NCI-H446 (cell line): Measurements from ENCODE around the gene CAMSAP2.
A peak's percentile ranks its signal among the peaks of the same experiment; 100 is the strongest.
"Not testable (repeated sequence)": the region's sequence is repeated elsewhere in the genome, so short reads cannot be mapped to it uniquely, and the experiment has no call there.

Experiments used
- DNase-seq, 2 experiments: peaks; one replicate each; lab custom pipeline; 2025; lab: John Stamatoyannopoulos, UW

The CAMSAP2 gene

DNA sequence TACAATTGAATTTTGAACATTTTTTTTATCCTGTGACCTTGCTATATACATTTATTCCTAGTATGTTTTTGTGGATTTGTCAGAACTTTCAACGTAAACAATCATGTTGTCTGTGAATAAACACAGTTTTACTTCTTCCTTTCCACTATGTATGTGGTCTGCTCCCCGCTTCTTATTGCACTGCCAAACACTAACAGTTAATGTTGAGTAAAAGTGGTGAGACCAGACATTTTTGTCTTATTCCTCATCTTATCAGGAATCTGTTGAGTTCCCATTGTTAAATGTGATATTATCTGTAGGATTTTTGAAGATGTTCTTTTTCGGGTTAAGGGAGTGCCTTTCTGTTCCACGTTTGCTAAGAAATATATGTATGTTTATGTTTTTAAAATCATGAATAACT lies 45.9 kb downstream of the CAMSAP2 start:
- DNase-seq = no peak

GRCh38 chr1:200786788-200787187 lies 48.1 kb downstream of the CAMSAP2 start:
- DNase-seq = no peak

GRCh38 chr1:200787896-200788387 lies 49.2 kb downstream of the CAMSAP2 start:
- no peak for DNase-seq

- DNase-seq = not testable (repeated sequence)
These were observed 52.3 kb downstream of the CAMSAP2 start for GRCh38 chr1:200791012-200791411.

DNA sequence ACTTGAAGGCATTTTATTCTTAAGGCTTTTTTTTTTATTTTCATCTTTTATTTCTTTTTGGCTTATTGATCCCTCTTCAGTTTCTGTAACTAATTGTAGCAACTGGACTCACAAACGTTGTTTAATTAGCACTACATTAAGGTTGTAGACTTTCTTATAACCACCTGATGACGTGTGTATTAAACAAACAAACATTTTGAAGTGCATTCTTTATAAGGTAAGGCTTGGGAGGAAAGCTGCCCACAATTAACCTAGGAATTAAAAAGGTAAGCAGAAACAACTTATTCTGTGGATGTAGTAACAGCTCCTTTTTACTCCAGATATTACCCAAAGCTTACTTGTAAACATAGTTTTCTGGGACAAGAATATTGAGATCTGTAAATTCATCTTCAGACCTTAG lies 55.0 kb downstream of the CAMSAP2 start:
- DNase-seq = no peak

DNA sequence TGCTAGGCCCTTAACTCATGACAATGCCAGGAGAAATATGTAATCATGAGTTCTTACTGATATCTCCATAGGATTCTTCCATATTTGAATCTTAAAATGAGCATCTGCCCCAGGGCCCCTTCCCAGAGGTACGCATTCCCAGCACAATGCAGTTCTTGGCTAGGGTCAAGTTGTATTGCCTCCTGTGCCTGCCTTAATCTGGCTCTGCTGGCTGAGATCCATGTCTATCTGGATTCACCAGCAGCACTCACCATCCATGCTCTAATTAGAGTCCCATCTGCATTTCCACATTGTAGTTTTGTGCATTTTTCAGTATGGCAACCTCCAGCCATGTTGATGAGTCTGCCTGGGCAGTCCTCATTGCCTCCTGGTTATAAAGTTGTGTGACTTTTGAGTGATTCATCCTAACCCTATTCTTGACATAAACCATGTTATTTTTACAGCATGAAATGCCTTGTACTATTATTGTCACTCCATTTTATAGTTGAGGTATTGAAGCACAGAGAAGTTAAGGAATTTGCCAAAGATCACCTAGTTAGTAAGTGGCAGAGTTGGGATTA lies 55.9 kb downstream of the CAMSAP2 start:
- DNase-seq = peak; percentile 38 to 83

GRCh38 chr1:200795156-200795555 lies 56.5 kb downstream of the CAMSAP2 start:
- DNase-seq = no peak

DNA sequence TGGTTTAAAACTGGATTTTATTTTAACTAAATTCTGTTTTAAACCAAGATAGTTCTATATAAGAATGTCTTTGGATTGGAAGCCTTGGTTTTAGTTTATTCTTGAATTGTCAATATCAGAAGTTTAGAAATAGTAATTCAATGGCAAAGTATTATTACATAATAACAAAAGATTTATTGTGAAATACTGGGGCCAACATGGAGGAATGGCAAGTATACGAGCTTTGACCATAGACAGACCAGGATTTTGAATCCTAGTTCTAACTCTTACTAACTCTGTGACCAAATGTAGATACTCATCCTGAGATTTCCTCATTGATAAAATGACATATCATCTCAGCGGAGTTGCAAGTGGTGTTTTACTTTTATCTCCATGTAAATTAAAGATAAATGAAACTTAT lies 63.3 kb downstream of the CAMSAP2 start:
- no peak for DNase-seq

- peak; percentile 69 to 86 for DNase-seq
These were observed 64.3 kb downstream of the CAMSAP2 start for GRCh38 chr1:200802865-200803512.

GRCh38 chr1:200805719-200806118 lies 67.0 kb downstream of the CAMSAP2 start:
- no peak for DNase-seq

- no peak for DNase-seq
These were observed 70.2 kb downstream of the CAMSAP2 start for GRCh38 chr1:200808846-200809245.

- DNase-seq = no peak
These were observed 73.0 kb downstream of the CAMSAP2 start for GRCh38 chr1:200811704-200812103.

GRCh38 chr1:200816624-200817224 lies 78.0 kb downstream of the CAMSAP2 start:
- DNase-seq = not testable (repeated sequence)

- DNase-seq = no peak
These were observed 79.6 kb downstream of the CAMSAP2 start for GRCh38 chr1:200818248-200818647.

DNA sequence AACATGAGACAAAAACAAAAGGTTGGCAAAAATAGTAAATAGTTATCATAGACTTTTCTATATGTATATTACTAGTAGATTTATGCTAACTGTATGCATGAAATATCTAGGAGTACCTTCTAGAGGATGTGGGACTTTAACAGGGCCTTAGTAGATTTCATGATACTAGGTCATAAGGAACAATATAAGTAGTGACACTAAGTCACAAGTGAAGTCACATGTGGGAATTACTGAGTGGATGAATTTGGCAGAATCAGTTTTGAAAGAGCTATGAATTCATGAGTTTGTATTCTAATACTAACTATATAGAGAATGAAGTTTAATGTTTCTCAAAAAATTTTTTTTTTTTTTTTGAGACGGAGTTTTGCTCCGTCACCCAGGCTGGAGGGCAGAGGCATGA lies 81.0 kb downstream of the CAMSAP2 start:
- DNase-seq = no peak

DNA sequence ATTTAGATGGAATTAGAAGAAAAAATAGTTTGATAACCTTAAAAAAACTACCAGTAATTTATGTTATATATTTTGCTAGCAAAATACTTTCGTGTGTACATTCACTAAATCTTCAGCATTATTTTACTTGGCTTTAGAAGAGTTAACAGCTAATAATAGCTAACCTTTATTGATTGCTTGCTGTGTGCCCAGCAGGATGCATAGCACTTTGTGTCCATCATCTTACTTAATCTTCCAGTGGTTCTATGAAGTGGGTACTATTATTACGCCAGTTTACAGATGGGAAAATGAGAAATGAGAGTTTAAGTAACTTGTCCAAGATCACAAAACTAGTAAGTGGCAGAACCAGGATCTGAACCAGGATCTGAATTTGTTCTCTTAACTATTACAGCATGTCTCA lies 92.4 kb downstream of the CAMSAP2 start:
- DNase-seq = no peak

DNA sequence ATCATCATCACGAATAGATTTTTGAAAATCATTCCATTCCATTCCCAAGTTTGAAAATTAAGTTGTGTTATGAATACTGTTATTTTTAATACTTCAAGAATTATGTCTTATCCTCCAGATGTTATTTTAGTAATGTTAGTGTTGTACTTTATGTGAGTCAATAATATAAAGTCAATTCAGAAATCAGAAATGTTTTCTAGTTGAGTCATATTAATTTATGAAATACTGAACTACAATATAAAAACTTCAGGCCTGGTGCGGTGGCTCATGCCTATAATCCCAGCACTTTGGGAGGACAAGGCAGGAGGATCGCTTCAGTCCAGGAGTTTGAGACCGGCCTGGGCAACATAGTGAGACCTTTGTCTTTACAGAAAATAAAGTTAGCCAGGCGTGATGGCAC lies 95.7 kb downstream of the CAMSAP2 start:
- DNase-seq = no peak

- DNase-seq = no peak
These were observed 97.5 kb downstream of the CAMSAP2 start for GRCh38 chr1:200836213-200836612.

- DNase-seq = peak; percentile 16 to 55
These were observed 99.4 kb downstream of the CAMSAP2 start for GRCh38 chr1:200837931-200838571.

DNA sequence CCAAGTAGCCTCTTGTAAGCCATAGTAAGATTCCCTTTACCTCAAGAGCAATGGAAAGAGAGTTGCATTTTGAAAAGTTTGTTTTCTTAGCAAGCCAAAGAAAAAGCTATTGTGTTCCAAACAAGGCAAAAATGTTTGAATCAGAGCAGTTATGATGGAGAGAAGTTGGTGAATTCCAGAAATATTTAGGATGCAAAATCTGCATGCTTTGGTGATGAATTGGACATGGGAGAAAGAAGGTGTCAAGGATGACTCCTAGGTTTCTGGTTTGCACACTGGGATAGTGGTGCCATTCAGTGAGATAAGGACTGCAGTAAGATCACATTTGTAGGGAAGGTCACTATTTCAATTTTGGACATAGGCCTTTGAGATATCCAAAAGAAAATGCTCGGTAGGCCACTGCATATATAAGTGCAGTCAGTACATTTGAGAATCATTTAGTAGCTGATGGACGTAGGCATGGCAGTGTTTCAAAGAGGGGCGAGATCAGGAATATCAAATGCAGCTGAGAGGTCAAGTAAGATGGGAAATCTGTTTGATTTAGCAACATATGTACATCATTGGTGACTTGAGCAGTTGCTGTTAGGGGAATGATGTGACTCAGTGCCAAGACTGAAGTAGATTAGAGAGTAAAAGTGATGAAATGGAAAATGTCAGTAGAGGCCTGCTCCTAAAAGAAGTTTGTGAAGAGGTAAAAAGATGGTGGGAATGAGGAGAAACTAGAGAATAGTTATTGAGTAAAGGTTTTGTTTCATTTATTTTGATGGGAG lies 100.2 kb downstream of the CAMSAP2 start:
- DNase-seq = no peak

GRCh38 chr1:200845360-200845759 lies 106.7 kb downstream of the CAMSAP2 start:
- DNase-seq = no peak

DNA sequence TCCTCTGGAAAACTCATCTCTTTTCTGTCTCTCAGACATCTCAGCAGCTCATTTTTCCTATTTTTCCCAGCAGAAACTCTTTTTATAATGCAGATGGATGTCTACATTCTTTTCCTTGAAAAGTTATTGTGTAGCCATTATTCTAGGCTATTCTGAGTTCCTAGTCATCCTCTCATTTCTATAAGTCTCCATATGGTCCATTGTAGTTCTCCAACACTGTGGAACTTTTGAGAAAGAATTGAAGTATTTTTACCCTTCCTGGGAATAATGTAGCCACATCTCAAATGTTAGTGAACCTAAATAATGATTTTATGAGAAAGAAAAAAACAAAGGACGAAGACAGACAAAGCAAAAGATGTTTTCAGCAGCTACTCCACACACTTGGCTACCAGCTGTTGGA lies 107.7 kb downstream of the CAMSAP2 start:
- DNase-seq = no peak
